GM12873 (cell line): Measurements from ENCODE around the gene PKNOX2.

Experiments
- CTCF ChIP-seq: IDR thresholded peaks from 2 replicates; pipeline ENCODE4 v1.5.1; 2012; ENCODE audit warnings: low read depth, mild to moderate bottlenecking, moderate library complexity, low read length, control low read depth; ENCODE audit not compliant: insufficient read depth; ENCODE audit errors: missing control alignments

PKNOX2 gene

GRCh38 chr11:125228445-125228844, 63.9 kb downstream of the PKNOX2 start:
- TF ChIP-seq CTCF = no peak

GRCh38 chr11:125228993-125229392, 64.4 kb downstream of the PKNOX2 start:
- no peak for TF ChIP-seq CTCF

- no peak for TF ChIP-seq CTCF
Measured at GRCh38 chr11:125229916-125230315, 65.4 kb downstream of the PKNOX2 start.

GRCh38 chr11:125233116-125233515, 68.6 kb downstream of the PKNOX2 start:
- no peak for TF ChIP-seq CTCF

GRCh38 chr11:125233736-125234275, 69.3 kb downstream of the PKNOX2 start:
- no peak for TF ChIP-seq CTCF

- no peak for TF ChIP-seq CTCF
Measured at GRCh38 chr11:125235071-125235471, 70.5 kb downstream of the PKNOX2 start.

GRCh38 chr11:125236072-125236825, 71.7 kb downstream of the PKNOX2 start:
- TF ChIP-seq CTCF = no peak
